HL-60/S4 treated with phorbol 12-myristate 13-acetate at 8.2 ng/mL for 4 days and 3 days (cell line): ENCODE measurements around the gene KCNMA1.

Experiments
- in situ Hi-C: fragments of 300-500 bp; cut with MboI; formaldehyde crosslinking; loops from 2 replicates; pipeline ENCODE4 v1.15.0; 2022; ENCODE audit warnings: low sequenced_read_pairs

KCNMA1 gene

DNA sequence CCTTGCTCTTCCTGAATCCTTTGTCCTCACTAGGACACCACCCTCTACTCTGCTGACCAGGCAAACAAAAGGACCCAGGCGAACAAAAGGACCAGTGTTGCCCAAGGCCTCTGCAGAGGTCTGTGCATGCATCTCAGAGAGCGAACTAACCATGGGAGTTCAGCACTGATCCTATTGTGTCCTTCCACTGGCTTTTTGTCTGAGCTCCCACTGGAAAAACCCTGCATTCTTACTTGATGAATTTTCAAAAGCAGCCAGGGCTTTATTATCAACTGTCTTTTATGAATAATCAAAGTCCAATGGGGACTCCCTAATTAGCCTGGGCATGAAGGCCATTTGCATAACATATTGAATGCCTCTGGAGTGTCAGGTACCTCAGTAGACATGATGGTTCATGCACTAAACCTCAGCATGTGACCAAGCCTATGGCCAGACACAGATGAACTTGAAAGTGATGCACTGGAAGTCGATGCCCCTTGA is 140.6 kb downstream of the KCNMA1 start:
- in situ Hi-C loops = no loop called here

DNA sequence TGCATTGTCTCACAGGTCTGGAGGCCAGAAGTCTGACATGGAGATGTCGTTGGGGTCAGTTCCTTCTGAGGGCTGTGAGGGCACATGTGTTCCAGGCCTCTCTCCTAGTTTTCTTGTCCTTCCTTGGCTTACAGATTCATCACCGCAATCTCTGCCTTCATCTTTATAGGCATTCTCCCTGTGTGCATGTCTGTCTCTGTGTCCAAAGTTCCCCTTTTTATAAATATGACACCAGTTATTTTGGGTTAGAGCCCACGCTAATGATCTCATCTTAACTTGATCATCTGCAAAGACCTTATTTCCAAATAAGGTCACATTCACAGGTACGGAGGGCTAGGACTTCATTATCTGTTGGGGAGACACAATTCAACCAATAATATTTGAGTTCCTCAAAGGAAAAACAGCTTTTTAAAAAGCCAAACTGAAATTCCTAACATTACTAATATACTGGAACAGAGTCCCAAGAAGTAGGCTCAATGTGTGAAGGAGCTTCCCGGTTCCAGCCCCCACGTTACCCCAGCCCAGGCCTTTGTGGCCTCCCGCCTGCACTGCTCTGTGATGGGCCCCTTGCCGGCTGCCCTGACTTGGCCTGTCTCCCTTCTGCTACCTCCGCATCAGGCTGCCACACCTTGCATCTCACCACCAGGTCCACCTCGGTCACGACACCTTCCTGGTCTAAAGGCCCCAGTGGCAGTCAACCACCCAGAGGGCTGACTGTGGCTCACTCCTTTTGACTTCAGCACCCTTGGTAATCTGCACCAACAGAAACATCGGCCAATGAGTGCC is 142.7 kb downstream of the KCNMA1 start:
- in situ Hi-C loops = no loop called here

DNA sequence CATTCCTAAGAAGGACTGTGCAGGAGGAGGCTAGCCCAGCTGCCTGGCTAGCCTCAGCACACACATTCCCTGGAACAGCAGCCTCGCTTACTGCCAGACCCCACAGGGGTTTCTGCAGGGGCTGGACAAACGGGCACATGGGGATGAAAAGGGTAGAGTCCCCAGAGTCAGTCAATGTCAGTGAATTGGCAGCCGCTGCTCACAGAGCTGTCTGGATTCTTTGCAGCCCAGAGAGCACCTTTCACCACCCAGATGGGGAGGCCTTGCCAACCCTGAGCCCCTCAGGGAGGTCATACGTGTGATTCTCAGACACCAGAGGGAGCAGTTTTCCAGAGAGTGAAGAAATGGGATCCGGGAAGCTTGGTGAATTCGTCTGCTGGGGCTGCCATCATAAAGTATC is 143.3 kb downstream of the KCNMA1 start:
- in situ Hi-C loops = no loop called here

DNA sequence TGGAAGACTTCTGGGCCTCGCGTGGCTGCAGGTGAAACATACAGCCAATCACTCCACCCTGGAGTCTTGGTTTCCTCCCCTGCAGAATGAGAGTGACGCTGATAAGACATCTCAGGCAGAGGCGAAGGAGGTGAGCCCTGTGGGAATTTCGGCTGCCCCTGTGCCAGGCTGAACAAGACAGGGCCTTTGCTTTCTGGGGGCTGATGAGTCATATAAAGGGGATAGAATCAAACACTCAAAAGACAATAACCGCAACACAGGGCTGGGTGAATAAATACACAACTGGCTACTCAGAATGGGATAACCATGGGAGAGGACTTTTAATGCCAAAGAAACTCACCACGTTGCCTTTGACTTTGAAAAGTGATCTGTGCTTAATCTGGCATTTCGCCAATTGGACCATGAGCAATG is 143.8 kb downstream of the KCNMA1 start:
- in situ Hi-C loops = no loop called here

DNA sequence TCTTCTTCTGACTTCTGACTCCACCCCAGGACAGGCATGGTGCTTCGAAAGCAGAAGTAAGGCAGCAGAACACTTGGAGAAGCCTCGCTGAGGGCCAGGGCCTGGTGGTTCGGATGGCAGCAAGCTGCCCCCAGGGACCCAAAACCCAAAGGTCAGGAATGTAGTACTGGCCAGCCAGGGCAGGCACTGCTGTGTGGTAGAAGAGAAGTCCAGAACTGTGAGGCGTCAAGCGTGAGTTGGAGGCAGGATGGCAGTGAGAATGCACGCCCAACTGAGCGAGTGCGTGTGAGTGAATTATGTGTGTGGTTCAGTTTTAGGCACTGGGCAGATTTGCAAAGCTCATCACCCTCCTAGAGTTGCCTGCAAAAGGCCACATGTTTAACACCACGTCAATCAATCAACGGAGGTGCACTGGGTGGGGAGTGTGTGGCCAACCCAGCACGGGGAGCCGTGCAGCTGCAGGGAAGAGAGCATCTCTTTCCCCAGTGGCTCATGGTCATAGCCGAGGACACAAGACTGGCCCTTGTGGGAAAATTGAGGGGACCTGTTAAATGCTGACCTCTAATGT is 144.3 kb downstream of the KCNMA1 start:
- in situ Hi-C loops = no loop called here

DNA sequence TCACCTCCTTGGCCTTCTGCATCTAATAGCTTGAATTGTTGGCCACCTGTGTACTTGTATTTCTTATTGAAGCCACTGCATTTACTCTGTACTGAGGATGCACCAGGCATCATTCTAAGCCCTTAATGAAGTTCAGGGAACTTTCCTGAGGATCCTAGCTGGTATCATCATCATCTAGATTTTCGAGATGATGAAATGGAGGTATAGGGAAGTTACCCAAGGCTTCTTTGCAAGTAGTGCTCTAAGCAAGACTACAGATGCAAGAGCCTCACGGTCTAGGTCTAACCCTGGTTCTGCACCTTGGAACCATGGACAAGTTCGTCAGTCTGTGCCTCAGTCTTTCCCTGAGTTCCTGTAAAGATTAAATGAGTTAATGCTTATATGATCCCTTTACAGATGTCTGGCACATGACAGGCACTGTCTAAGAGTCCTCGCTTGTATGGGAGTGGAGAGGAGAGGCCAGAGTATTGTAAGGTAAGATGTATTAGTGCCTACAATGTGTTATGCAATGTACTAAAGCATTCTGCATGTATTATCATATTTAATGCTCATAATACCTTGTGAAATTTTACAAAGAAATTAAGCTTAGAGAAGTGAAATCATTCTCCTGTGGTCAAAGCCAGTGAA is 145.1 kb downstream of the KCNMA1 start:
- in situ Hi-C loops = no loop called here

DNA sequence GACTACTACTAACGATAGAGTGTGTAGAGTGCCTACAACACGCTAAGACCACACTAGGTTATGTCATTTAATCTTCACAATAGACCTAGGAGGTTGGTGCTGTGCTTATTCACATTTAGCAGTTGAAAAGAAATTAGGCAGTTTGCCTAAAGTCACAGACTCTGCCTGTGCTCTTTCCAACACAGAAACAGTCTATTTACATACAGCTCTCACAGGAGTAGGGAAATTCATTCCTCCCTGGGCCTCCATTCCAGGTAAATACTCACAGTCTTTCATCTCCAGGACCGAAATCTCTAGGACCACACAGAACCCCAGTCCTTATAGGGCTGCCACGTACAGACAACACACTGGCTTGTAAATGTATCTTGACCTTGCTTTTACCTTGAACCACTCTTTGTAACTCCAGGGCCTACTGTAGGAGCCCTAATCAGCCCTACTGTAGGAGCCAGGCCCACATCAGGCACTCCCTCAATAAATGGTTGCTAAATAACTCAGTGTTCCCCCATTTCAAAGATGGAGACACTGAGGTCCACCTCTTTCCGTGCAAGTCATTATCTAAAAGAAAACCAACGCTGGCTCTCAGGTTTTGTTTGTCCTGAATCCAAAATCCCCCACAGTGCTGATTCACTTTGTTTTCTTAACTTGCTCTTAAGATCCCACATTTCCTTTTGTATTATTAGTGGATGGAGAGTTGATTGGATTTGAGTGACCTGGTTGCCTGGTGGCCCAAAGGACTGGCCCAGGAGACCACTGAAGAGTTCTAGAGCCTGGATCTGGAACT is 146.9 kb downstream of the KCNMA1 start:
- in situ Hi-C loops = no loop called here

DNA sequence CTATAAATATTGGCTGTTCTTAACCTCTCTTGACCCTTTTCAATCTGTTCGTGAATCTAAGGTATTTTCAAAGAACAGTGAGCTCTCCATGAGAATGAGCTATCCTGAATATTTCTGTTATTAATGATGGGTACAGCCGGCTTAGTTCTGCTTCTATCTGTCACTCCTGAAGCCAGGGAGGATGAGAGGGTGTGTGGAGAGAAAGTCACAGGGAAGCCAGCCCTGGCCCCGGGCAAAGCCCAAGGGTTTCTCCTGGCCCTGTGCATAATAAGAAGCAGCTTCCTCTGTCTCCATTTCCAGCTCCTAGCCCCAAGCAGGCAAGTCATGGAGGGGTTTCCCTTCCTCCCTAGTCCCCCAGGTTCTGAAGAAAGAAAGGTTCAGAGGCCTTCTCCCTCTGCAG is 151.1 kb downstream of the KCNMA1 start:
- in situ Hi-C loops = no loop called here

DNA sequence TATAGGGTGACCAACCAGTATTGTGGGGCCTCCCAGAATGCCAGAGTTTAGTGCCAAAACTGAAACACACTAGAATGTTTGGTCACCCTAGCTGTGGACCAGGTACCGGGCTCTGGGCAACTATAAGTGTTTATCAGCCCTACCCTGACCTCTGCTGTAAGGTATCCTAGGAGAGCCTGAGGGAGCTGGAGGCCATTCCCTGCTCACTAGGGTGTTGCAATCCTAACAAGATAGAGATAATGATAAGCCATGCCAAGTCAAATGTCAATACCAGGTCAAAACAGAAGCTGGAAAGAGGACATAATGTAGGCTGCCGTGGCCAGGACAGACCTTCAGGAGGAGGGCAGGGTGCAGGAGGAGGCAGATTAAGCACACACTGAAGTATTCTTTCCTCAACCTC is 151.8 kb downstream of the KCNMA1 start:
- in situ Hi-C loops = no loop called here

DNA sequence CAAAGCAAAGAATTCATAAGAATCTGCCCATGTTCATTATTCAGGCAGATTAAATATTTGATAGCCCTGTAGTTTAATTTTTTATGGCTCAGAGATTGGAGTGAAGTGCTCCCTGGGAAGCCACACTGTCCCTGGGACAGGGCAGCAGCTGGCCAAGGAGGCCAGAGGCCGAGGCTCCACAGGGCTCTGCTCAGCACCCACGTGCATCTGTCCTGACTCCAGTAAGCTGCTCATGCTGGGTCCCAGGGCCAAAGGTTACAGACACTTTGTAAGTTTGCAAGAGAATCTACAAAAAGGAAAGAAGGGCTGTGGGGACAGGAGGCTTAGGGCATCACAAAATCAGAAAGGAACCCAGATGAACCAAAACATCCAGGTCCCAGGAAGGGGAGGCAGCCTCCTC is 155.5 kb downstream of the KCNMA1 start:
- in situ Hi-C loops = no loop called here

DNA sequence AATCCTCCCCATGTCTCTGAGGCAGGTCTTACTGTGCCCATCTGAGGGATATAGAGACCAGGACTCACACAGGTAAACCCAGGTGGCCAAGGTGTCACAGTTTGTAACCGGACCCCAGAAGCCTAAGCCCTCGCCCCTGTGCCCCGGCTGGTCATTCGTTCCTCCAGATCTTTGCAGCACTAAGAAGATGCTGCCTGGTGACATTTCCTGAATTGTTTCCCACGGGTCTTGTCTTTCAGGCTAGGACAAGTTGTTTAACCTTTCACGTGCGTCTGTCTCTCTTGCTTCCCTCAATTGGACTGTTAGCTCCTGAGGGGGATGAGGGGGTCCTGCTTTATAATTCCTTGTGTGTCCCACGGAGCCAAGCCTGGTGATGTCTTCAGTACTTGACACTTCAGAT is 158.0 kb downstream of the KCNMA1 start:
- in situ Hi-C loops = no loop called here

DNA sequence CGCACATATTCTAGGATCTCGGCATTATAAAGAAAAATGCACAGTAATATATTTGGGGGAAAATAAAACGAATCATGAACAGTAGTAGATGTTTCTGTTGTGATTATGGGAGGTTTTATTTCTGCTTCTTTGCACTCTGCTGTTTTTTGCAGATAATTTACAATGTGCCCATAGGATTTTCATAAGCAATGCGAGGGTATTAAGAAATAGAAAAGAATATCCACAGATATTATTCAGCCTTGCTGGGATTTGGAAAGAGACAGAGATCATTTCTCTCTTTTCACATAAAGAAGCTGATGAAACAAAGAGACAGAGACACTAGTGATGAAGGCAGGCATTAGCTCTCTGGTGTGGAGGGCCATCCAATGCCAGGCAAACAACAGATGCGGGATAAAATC is 158.6 kb downstream of the KCNMA1 start:
- in situ Hi-C loops = no loop called here

DNA sequence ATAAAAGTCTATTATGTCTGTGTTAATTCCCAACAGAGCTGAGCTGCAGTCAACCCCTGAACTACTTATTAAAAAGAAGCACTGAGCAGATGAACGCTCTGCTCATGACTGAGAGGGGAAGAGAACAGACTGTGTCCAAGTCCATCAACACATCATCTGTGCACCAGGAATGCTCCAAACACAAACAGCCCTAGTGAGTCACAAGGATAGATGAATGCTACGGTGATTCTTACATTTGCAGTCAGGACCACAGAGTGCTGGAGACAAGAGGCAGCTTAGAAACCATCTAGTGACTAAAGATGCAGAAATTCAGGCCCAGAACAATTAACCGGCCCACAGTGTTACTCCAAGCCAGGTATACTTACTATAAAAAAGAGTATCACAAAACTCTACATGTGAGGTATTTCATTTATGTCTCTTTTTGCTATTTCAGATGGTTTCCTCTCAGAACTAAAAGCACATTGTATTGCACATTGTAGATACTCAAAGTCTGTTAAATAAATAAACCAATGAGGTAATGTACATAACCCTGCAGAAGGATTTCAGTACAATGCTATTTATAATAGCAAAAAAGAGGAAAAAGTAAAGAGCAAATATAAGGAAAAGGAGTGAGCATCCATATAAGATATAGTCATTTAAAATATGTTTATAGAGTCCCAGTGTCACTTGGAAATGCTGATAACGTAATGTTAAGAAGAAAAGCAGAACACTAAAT is 159.2 kb downstream of the KCNMA1 start:
- in situ Hi-C loops = no loop called here

DNA sequence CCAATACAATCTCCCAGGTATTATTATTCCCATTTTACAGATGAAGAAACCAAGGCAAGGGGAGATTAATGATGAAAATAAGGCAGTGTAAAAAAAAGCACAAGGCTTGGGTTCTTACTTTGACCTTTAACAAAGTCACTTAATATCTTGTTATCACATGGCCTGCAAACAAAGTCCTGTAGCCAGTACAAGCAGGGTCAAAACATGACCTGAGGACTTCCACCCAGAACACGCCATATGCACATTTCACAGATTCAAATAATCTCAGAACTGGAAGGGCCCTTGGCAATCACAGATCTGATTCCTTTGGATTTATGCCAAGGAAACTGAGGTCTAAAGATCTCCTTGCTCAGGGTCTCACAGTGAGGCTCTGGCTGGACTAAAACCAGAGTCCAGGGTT is 162.1 kb downstream of the KCNMA1 start:
- in situ Hi-C loops = no loop called here

DNA sequence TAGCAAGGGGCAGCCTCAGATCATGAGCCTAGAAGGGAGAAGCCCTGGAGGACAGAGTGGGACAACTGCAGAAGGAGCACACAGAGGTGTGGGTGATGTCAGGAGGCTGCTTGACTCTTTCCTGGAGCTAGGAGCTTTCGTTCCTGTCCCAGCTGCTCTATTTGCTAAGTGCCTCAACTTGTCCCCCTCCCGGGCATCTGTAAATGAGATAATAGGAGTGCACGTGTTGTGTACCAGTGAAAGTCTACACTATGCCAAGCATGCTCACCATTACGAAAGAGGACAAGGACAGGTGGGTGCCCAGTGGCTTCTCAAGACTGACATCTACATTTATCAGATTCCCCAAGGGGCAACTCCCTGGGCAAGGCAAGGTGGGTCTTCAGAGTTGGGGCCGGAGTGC is 162.7 kb downstream of the KCNMA1 start:
- in situ Hi-C loops = no loop called here

DNA sequence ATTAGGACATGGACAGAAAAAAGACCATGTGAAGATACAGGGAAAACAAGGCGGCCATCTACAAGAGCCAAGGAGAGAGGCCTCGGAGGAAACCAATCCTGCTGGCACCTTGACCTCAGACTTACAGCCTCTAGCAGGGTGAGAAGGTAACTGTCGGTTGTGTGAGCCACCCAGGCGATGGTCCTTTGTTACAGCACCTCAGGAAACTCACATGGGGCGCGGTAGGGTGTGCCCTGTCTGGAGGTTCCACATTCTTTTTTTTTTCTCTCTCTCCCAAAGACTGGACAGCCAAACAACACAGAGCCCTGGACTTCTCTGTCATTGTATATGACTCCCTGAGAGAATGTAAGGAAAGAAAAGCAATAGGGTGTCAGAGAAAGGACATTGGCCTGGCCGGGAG is 163.2 kb downstream of the KCNMA1 start:
- in situ Hi-C loops = no loop called here

DNA sequence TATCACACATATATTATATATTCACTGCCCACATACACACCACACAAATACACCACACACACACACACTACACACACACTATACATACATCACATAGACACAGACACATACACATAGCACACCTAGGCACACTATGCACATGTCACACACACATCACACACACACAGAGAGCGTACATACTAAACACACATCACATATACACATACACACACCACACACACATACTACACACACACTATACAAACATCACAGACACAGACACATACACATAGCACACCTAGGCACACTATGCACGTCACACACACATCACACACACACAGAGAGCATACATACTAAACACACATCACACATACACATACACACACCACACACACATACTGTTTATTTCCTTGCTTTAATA is 165.5 kb downstream of the KCNMA1 start:
- in situ Hi-C loops = no loop called here

DNA sequence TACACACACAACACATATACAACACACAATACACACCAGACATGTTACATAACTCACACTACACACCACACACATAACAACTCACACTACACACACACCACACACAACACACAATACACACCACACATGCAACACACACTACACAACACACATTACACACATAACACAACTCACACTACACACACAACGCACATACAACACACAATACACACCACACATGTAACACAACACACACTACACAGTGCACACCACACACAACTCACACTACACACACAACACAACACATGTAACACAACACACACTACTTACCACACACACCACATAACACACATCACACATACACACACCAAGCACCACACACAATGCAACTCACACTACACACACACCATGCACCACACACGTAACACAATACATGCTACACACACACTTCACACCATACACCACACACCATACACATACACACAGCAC is 166.5 kb downstream of the KCNMA1 start:
- in situ Hi-C loops = no loop called here

DNA sequence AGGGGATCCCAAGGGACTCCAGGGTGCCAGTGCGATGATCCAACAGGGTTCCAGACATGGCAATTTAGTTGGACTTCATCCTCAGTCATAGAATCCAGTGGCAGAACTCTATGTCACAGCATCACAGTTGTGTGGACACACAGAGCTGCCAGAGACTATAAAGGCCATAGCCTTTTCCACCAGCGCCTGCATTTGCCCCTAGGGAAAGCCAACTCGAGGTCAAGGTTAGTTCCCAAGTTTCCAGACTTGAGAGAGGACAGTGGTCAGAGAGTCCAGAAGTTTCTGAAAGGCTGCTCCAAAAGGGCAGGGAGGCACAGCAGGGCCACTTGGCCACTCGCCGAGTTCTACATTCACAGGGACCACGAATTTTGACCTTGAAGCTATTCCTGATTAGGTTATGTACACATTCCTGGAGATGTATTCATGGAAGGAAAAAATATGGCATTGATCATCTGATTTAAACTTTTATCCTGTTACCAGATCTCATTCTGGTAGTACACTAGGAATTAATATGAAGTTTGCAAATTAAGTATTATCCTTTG is 170.1 kb downstream of the KCNMA1 start:
- in situ Hi-C loops = no loop called here

DNA sequence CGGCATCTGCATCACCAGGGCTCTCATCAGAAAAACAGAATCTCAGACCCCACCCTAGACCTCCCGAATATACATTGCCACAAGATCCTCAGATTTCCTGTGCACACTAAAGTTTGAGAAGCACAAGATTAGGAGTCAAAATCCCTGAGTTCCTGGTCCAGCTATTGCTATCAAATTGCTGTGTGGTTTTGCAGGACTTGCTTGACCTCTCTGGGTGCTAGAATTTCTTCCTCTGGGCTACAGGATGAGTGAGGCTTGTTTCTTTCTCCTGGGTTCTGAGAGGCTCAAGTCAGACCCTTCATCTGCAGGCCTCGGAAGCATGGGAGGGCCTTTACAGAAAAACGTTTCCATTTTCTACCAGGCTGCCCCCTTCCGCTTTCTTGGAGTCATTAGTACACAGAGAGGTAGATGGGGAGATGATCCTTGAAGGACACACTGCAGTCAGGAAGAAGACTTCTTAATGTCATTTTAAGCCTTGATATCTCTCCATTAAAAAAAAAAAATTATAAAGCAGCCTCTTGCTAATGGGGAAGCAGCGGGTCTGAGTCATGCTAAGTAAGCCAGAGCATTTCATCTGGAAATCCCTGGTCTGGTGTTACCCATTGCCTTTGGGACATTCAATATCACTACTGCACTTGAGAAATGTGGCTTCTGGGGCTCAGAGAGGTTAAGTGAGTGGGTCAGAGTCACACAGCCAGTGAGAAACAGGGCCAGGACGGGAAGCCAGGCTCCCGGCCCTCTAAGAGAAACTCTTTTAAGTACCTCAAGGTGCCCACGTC is 173.5 kb downstream of the KCNMA1 start:
- in situ Hi-C loops = no loop called here
